SK-N-SH (cell line): ENCODE results near the gene CYSTM1.

Experiments
- ELF1 ChIP-seq: IDR thresholded peaks from 2 replicates; pipeline ENCODE4 v1.4.0; 2012
- EP300 ChIP-seq, 2 experiments: IDR thresholded peaks; 2 replicates each; pipeline versions ENCODE4 v1.4.0 to v1.6.1; 2012; ENCODE audit warnings: borderline replicate concordance in 1 of 2, low read depth in 1 of 2, low read length in 1 of 2
- EZH2phosphoT487 ChIP-seq: fragments of 200-600 bp; sonication (generic); IDR thresholded peaks from 2 replicates; pipeline ENCODE4 v1.6.1; 2017; ENCODE audit warnings: low read depth, mixed run types, mild to moderate bottlenecking, antibody characterized with exemption, moderate library complexity, borderline replicate concordance
- RCOR1 ChIP-seq: fragments of 150-350 bp; IDR thresholded peaks from 2 replicates; pipeline ENCODE4 v1.6.1; 2017; ENCODE audit warnings: antibody characterized with exemption, low read length
- SMC3 ChIP-seq: IDR thresholded peaks from 2 replicates; pipeline ENCODE4 v1.6.1; 2012; ENCODE audit warnings: low read depth, low read length, improper control_type of control experiment
- USF2 ChIP-seq: fragments of 150-350 bp; IDR thresholded peaks from 2 replicates; pipeline ENCODE4 v1.6.1; 2017; ENCODE audit warnings: antibody characterized with exemption, low read length, low read depth, borderline replicate concordance
- YY1 ChIP-seq: IDR thresholded peaks from 2 replicates; pipeline ENCODE4 v1.4.0; 2012; ENCODE audit warnings: low read depth, mild to moderate bottlenecking
- TF ChIP-seq, protein P1 (sequence below): fragments of 200-600 bp; sonication (generic); IDR thresholded peaks from 2 replicates; pipeline ENCODE4 v1.6.1; 2017; ENCODE audit warnings: antibody characterized with exemption, mild to moderate bottlenecking, moderate library complexity

- TF ChIP-seq, protein P1, sequence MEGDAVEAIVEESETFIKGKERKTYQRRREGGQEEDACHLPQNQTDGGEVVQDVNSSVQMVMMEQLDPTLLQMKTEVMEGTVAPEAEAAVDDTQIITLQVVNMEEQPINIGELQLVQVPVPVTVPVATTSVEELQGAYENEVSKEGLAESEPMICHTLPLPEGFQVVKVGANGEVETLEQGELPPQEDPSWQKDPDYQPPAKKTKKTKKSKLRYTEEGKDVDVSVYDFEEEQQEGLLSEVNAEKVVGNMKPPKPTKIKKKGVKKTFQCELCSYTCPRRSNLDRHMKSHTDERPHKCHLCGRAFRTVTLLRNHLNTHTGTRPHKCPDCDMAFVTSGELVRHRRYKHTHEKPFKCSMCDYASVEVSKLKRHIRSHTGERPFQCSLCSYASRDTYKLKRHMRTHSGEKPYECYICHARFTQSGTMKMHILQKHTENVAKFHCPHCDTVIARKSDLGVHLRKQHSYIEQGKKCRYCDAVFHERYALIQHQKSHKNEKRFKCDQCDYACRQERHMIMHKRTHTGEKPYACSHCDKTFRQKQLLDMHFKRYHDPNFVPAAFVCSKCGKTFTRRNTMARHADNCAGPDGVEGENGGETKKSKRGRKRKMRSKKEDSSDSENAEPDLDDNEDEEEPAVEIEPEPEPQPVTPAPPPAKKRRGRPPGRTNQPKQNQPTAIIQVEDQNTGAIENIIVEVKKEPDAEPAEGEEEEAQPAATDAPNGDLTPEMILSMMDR: no peak
- TF ChIP-seq USF2 (no peak), EP300 (IDR thresholded peaks at IDR 0.05; ENCODE audit: borderline replicate concordance in 1 of 2, low read depth in 1 of 2, low read length in 1 of 2) (no peak), ELF1 (no peak), SMC3 (no peak), YY1 (no peak), RCOR1 (no peak), EZH2phosphoT487 (no peak)
Observed at GRCh38 chr5:140153905-140154304, 21.1 kb upstream of the CYSTM1 start.
